ENCODE measurements around the gene EXD3.

- TF ChIP-seq CTCF (conservative IDR thresholded peaks at IDR 0.05 in 1 of 2, IDR thresholded peaks at IDR 0.05 in 1 of 2; ENCODE audit: low read depth in 1 of 2, low read length in 2 of 2) (no peak), EZH2 (IDR thresholded peaks at IDR 0.05; ENCODE audit: low read length, missing control alignments) (no peak)
Measured at GRCh38 chr9:137398561-137399468, 24.1 kb downstream of the EXD3 start.
